GM12874 (cell line): ENCODE measurements around the gene LRP8.

Experiments
- CTCF ChIP-seq: IDR thresholded peaks from 2 replicates; pipeline ENCODE4 v1.5.1; 2011; ENCODE audit warnings: low read depth, mild to moderate bottlenecking, control low read depth, low read length, moderate library complexity; ENCODE audit not compliant: insufficient read depth

Gene LRP8

GRCh38 chr1:53244141-53244540 is 83.7 kb downstream of the LRP8 start:
- no peak for TF ChIP-seq CTCF

GRCh38 chr1:53242381-53242780 is 85.5 kb downstream of the LRP8 start:
- no peak for TF ChIP-seq CTCF

- TF ChIP-seq CTCF = no peak
Observed at GRCh38 chr1:53241828-53242227, 86.0 kb downstream of the LRP8 start.

GRCh38 chr1:53238197-53239155 is 89.4 kb downstream of the LRP8 start, which contains the start of gene MAGOH:
Gene MAGOH (minus strand): TSS chr1:53238518. CDS start chr1:53238448, 70 bp downstream.
- no peak for TF ChIP-seq CTCF

- no peak for TF ChIP-seq CTCF
Observed at GRCh38 chr1:53237638-53238037, 90.2 kb downstream of the LRP8 start.

GRCh38 chr1:53220962-53221286 is 106.9 kb downstream of the LRP8 start:
- TF ChIP-seq CTCF = no peak

GRCh38 chr1:53220171-53220961 is 107.5 kb downstream of the LRP8 start, which contains the start of gene CZIB:
Gene CZIB (minus strand): TSS chr1:53220634. CDS start chr1:53220575, 59 bp downstream.
- no peak for TF ChIP-seq CTCF
